HepG2 (cell line): ENCODE results near the gene SLC9A5. TPM values are rescaled to one million over a fixed set of nuclear protein-coding genes. Genes with fewer than 3 reads are reported as not detected.

Source experiments
- ATAD3A ChIP-seq: sonication (generic); formaldehyde crosslinking; IDR thresholded peaks from 2 replicates; pipeline ENCODE4 v1.4.0; 2020; ENCODE audit warnings: missing genetic modification reagents
- BORCS8-MEF2B ChIP-seq: sonication (generic); formaldehyde crosslinking; IDR thresholded peaks from 2 replicates; pipeline ENCODE4 v1.8.0; 2022; ENCODE audit warnings: mild to moderate bottlenecking, missing genetic modification reagents
- CC2D1A ChIP-seq: sonication (generic); formaldehyde crosslinking; IDR thresholded peaks from 2 replicates; pipeline ENCODE4 v1.8.1; 2023; ENCODE audit warnings: mild to moderate bottlenecking, missing genetic modification reagents
- CCAR2 ChIP-seq: fragments of 200-400 bp; formaldehyde crosslinking; optimal IDR thresholded peaks from 2 replicates; pipeline ENCODE3; 2018; ENCODE audit warnings: low read depth, mild to moderate bottlenecking, low read length, moderate library complexity
- CEBPB ChIP-seq: IDR thresholded peaks from 2 replicates; pipeline ENCODE4 v1.6.1; 2011; ENCODE audit warnings: low read depth, low read length, improper control_type of control experiment, borderline replicate concordance
- CENPT ChIP-seq: sonication (generic); formaldehyde crosslinking; IDR thresholded peaks from 2 replicates; pipeline ENCODE4 v1.8.0; 2022; ENCODE audit warnings: low read depth, mild to moderate bottlenecking, moderate library complexity, missing genetic modification reagents
- CREB1 ChIP-seq, 2 experiments: fragments of 450-650 bp in 1 of 2; IDR thresholded peaks; 2 replicates each; pipeline ENCODE4 v1.6.1; 2016 to 2017; ENCODE audit warnings: control low read depth in 1 of 2, mild to moderate bottlenecking in 1 of 2, missing compliant biosample characterization in 1 of 2, missing genetic modification characterization in 1 of 2
- FOXC1 ChIP-seq: sonication (generic); formaldehyde crosslinking; IDR thresholded peaks from 2 replicates; pipeline ENCODE4 v1.8.0; 2022; ENCODE audit warnings: mild to moderate bottlenecking, missing genetic modification reagents, borderline replicate concordance
- HNRNPK ChIP-seq: fragments of 200-400 bp; formaldehyde crosslinking; IDR thresholded peaks from 2 replicates; pipeline ENCODE4 v1.6.1; 2018; ENCODE audit warnings: low read length, low read depth, moderate library complexity, mild to moderate bottlenecking; ENCODE audit not compliant: poor library complexity, severe bottlenecking
- JARID2 ChIP-seq: sonication (generic); formaldehyde crosslinking; IDR thresholded peaks from 2 replicates; pipeline ENCODE4 v1.8.1; 2023; ENCODE audit warnings: missing genetic modification reagents, inconsistent platforms; ENCODE audit not compliant: insufficient replicate concordance
- MED1 ChIP-seq: sonication (generic); formaldehyde crosslinking; IDR thresholded peaks from 2 replicates; pipeline ENCODE4 v1.4.0; 2020; ENCODE audit warnings: missing genetic modification reagents
- REXO4 ChIP-seq: sonication (generic); formaldehyde crosslinking; IDR thresholded peaks from 2 replicates; pipeline ENCODE4 v1.8.0; 2022; ENCODE audit warnings: missing genetic modification reagents, mild to moderate bottlenecking, borderline replicate concordance
- RORA ChIP-seq: sonication (generic); formaldehyde crosslinking; IDR thresholded peaks from 2 replicates; pipeline ENCODE4 v1.5.0; 2020; ENCODE audit warnings: mild to moderate bottlenecking, missing genetic modification reagents, moderate library complexity
- SP1 ChIP-seq, 2 experiments: fragments of 450-650 bp in 1 of 2; sonication (generic) in 1 of 2; formaldehyde crosslinking in 1 of 2; IDR thresholded peaks; 2 replicates each; pipeline versions ENCODE4 v1.4.0 to v1.6.1; 2016 to 2020; ENCODE audit warnings: missing genetic modification reagents in 1 of 2
- TBL1XR1 ChIP-seq: fragments of 150-350 bp; IDR thresholded peaks from 2 replicates; pipeline ENCODE4 v1.6.1; 2014; ENCODE audit warnings: borderline replicate concordance, low read length; ENCODE audit not compliant: partially characterized antibody
- U2AF2 ChIP-seq: fragments of 200-400 bp; formaldehyde crosslinking; IDR thresholded peaks from 2 replicates; pipeline ENCODE4 v1.6.1; 2017; ENCODE audit warnings: low read depth, mild to moderate bottlenecking, low read length
- ZNF24 ChIP-seq: fragments of 450-650 bp; IDR thresholded peaks from 2 replicates; pipeline ENCODE4 v1.6.1; 2017; ENCODE audit warnings: antibody characterized with exemption, mild to moderate bottlenecking
- ZNF766 ChIP-seq: sonication (generic); formaldehyde crosslinking; IDR thresholded peaks from 2 replicates; pipeline ENCODE4 v1.5.0; 2020; ENCODE audit warnings: missing genetic modification reagents, borderline replicate concordance
- polyA plus RNA-seq, 8 experiments: library from polyadenylated mRNA; depleted of rRNA in 3 of 8; stranded (reverse) in 7 of 8; unstranded in 1 of 8; fragments of >200 nt; fragmentation: Illumina TruSeq in 4 of 8; extraction: Trizol in 4 of 8; gene quantifications; 2 replicates each; pipeline versions ENCODE4 v1.2.1 to v1.2.3, GENCODE V29; 2011 to 2016; ENCODE audit warnings: low read depth in 4 of 8, missing spikeins in 1 of 8, mixed read lengths in 1 of 8; ENCODE audit not compliant: insufficient read depth in 1 of 8
- total RNA-seq, 5 experiments: library from RNA; depleted of rRNA; stranded (reverse); fragments of >200 nt; fragmentation: Illumina TruSeq; extraction: Trizol; gene quantifications; 2 replicates each; pipeline ENCODE4 v1.2.3, GENCODE V29; 2016; ENCODE audit warnings: low read depth in 1 of 5
- TF ChIP-seq, protein P1 (sequence below): sonication (generic); formaldehyde crosslinking; IDR thresholded peaks from one replicate; pipeline ENCODE4 v1.5.1; 2020; ENCODE audit warnings: mild to moderate bottlenecking, missing genetic modification reagents; ENCODE audit errors: not compliant biosample characterization
- TF ChIP-seq, protein P2 (sequence below): sonication (generic); formaldehyde crosslinking; IDR thresholded peaks from 2 replicates; pipeline ENCODE4 v1.4.0; 2020; ENCODE audit warnings: missing genetic modification reagents, borderline replicate concordance

The SLC9A5 gene
- total and polyA plus RNA-seq, 2 of the 13 experiments (the other 11 are each of a cell fraction or from before 2014, with no cell fraction given) = 0.58 to 1.4 TPM

DNA sequence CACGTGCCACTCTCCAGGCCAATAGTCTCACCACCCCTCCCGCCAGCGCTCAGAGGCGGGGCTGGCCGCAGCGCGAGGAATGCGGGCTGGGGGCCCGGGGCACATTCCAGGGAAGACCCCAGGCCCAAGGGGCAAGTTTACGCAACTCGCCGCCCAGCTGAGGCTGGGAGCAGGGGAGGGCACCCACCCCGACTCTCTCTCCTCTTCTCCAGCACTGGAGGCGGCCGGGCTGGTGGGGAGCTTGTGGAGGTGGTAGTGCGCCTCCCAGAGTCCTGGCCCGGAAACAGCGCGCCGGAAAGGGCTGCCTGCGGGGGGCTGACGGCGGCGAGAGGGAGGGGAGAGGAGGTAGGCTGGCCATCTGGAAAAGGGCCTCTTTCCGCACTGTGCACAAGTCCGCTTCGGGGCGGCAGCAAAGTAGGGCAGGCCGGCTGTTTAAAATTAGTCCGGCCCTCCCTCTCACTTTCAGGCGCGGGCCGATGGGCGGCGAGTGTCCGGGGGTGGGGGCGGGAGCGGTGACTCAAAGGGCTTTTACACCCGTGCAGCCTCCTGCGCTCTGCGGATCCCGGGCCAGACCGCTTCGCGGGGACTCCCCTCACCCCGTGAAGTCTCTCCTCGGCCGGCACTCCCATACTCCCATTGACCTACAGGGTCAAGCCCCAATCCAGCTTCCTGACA, 2.6 kb upstream of the SLC9A5 start (continued):
- no peak for TF ChIP-seq CENPT (CRISPR knock-in tag)
- TF ChIP-seq CCAR2 = peak; percentile 25
- TF ChIP-seq, protein P1, sequence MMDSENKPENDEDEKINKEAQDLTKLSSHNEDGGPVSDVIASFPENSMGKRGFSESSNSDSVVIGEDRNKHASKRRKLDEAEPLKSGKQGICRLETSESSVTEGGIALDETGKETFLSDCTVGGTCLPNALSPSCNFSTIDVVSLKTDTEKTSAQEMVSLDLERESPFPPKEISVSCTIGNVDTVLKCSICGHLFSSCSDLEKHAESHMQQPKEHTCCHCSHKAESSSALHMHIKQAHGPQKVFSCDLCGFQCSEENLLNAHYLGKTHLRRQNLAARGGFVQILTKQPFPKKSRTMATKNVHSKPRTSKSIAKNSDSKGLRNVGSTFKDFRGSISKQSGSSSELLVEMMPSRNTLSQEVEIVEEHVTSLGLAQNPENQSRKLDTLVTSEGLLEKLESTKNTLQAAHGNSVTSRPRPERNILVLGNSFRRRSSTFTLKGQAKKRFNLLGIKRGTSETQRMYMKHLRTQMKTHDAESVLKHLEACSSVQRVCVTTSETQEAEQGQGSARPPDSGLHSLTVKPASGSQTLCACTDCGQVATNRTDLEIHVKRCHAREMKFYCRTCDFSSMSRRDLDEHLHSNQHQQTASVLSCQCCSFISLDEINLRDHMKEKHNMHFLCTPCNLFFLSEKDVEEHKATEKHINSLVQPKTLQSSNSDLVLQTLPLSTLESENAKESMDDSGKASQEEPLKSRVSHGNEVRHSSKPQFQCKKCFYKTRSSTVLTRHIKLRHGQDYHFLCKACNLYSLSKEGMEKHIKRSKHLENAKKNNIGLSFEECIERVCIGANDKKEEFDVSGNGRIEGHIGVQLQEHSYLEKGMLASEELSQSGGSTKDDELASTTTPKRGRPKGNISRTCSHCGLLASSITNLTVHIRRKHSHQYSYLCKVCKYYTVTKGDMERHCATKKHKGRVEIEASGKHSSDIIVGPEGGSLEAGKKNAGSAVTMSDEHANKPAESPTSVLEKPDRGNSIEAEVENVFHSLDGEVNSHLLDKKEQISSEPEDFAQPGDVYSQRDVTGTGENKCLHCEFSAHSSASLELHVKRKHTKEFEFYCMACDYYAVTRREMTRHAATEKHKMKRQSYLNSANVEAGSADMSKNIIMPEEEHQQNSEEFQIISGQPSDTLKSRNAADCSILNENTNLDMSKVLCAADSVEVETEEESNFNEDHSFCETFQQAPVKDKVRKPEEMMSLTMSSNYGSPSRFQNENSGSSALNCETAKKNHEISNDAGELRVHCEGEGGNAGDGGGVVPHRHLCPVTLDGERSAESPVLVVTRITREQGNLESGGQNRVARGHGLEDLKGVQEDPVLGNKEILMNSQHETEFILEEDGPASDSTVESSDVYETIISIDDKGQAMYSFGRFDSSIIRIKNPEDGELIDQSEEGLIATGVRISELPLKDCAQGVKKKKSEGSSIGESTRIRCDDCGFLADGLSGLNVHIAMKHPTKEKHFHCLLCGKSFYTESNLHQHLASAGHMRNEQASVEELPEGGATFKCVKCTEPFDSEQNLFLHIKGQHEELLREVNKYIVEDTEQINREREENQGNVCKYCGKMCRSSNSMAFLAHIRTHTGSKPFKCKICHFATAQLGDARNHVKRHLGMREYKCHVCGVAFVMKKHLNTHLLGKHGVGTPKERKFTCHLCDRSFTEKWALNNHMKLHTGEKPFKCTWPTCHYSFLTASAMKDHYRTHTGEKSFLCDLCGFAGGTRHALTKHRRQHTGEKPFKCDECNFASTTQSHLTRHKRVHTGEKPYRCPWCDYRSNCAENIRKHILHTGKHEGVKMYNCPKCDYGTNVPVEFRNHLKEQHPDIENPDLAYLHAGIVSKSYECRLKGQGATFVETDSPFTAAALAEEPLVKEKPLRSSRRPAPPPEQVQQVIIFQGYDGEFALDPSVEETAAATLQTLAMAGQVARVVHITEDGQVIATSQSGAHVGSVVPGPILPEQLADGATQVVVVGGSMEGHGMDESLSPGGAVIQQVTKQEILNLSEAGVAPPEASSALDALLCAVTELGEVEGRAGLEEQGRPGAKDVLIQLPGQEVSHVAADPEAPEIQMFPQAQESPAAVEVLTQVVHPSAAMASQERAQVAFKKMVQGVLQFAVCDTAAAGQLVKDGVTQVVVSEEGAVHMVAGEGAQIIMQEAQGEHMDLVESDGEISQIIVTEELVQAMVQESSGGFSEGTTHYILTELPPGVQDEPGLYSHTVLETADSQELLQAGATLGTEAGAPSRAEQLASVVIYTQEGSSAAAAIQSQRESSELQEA = peak; percentile 91
- peak; percentile 14 for TF ChIP-seq TBL1XR1
- 0 out of 2 replicates have a peak, but pooled peaks have one; percentile 63 for TF ChIP-seq CC2D1A
- TF ChIP-seq ZNF24 = no peak
- no peak for TF ChIP-seq REXO4 (CRISPR knock-in tag)
- peak; percentile 76 for TF ChIP-seq JARID2 (CRISPR knock-in tag)
- TF ChIP-seq FOXC1 (CRISPR knock-in tag) = peak; percentile 98
- TF ChIP-seq U2AF2 = no peak
- peak; percentile 88 for TF ChIP-seq HNRNPK
- no peak for TF ChIP-seq SP1 (IDR thresholded peaks at IDR 0.05)
- TF ChIP-seq SP1 (CRISPR knock-in tag; IDR thresholded peaks at IDR 0.05) = peak; percentile 65
- no peak for TF ChIP-seq RORA (CRISPR knock-in tag)
- TF ChIP-seq BORCS8-MEF2B (CRISPR knock-in tag) = peak; percentile 94
- no peak for TF ChIP-seq ATAD3A (CRISPR knock-in tag)
- TF ChIP-seq ZNF766 (CRISPR knock-in tag) = no peak
- TF ChIP-seq MED1 (CRISPR knock-in tag) = peak; percentile 80
- TF ChIP-seq, protein P2, sequence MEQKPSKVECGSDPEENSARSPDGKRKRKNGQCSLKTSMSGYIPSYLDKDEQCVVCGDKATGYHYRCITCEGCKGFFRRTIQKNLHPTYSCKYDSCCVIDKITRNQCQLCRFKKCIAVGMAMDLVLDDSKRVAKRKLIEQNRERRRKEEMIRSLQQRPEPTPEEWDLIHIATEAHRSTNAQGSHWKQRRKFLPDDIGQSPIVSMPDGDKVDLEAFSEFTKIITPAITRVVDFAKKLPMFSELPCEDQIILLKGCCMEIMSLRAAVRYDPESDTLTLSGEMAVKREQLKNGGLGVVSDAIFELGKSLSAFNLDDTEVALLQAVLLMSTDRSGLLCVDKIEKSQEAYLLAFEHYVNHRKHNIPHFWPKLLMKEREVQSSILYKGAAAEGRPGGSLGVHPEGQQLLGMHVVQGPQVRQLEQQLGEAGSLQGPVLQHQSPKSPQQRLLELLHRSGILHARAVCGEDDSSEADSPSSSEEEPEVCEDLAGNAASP (CRISPR knock-in tag) = peak; percentile 80
- TF ChIP-seq CREB1 (IDR thresholded peaks at IDR 0.05) = no peak
- no peak; the same call in 1 of the 2 replicates for TF ChIP-seq CREB1 (CRISPR knock-in tag; IDR thresholded peaks at IDR 0.05)
- TF ChIP-seq CEBPB = peak; percentile 83
